Neuronal stem cell (in vitro differentiated cells): ENCODE measurements around the gene LUZP1.

ENCODE experiments used
- DNase-seq: peaks from one replicate; pipeline ENCODE4 v3.0.0-alpha.2; 2013; ENCODE audit warnings: low spot score
- H2AFZ ChIP-seq: one replicate; pipeline ENCODE4 v1.6.1; 2013; ENCODE audit warnings: mild to moderate bottlenecking, low read length, inconsistent platforms
- H2AK5ac ChIP-seq: 2 replicates; pipeline ENCODE4 v1.6.1; 2013; ENCODE audit warnings: low read depth, mild to moderate bottlenecking, inconsistent platforms, low read length, moderate library complexity, mixed read lengths
- H2BK120ac ChIP-seq: 2 replicates; pipeline ENCODE4 v1.6.1; 2013; ENCODE audit warnings: low read depth, mild to moderate bottlenecking, inconsistent platforms, low read length, moderate library complexity, mixed read lengths
- H2BK12ac ChIP-seq: one replicate; pipeline ENCODE4 v1.6.1; 2013; ENCODE audit warnings: low read length, inconsistent platforms
- H2BK15ac ChIP-seq: 2 replicates; pipeline ENCODE4 v1.6.1; 2013; ENCODE audit warnings: mild to moderate bottlenecking, low read length, inconsistent platforms, mixed read lengths
- H2BK5ac ChIP-seq: one replicate; pipeline ENCODE4 v1.6.1; 2013; ENCODE audit warnings: inconsistent platforms, mild to moderate bottlenecking, low read length, moderate library complexity
- H3K14ac ChIP-seq: one replicate; pipeline ENCODE4 v1.6.1; 2013; ENCODE audit warnings: low read length, inconsistent platforms
- H3K18ac ChIP-seq: 2 replicates; pipeline ENCODE4 v1.6.1; 2013; ENCODE audit warnings: low read length, inconsistent platforms
- H3K23ac ChIP-seq: 2 replicates; pipeline ENCODE4 v1.6.1; 2013; ENCODE audit warnings: low read depth, mild to moderate bottlenecking, mixed read lengths, low read length, inconsistent platforms; ENCODE audit not compliant: poor library complexity
- H3K27ac ChIP-seq: replicated peaks from 3 replicates; pipeline ENCODE4 v1.5.1; 2013; ENCODE audit warnings: low read length, inconsistent platforms
- H3K27me3 ChIP-seq, 3 experiments: 2 replicates each; pipeline ENCODE4 v1.6.1; 2013; ENCODE audit warnings: low read length in 3 of 3, mild to moderate bottlenecking in 2 of 3, inconsistent platforms in 1 of 3, low read depth in 1 of 3, mixed read lengths in 1 of 3, moderate library complexity in 1 of 3; ENCODE audit not compliant: control insufficient read depth in 3 of 3, insufficient read depth in 3 of 3
- H3K36me3 ChIP-seq, 2 donors: replicated peaks in 1 of 2; 2 replicates each; pipeline ENCODE4 v1.6.1; 2013; ENCODE audit warnings: low read length in 2 of 2; ENCODE audit not compliant: control insufficient read depth in 2 of 2, insufficient read depth in 2 of 2
- H3K4ac ChIP-seq: 2 replicates; pipeline ENCODE4 v1.6.1; 2013; ENCODE audit warnings: inconsistent platforms, mild to moderate bottlenecking, low read length, moderate library complexity
- H3K4me1 ChIP-seq, 2 donors: 1 replicate in 1 of 2; 2 replicates in 1 of 2; pipeline ENCODE4 v1.6.1; 2013; ENCODE audit warnings: low read length in 2 of 2, low read depth in 1 of 2; ENCODE audit not compliant: control insufficient read depth in 2 of 2, insufficient read depth in 1 of 2
- H3K4me2 ChIP-seq: one replicate; pipeline ENCODE4 v1.6.1; 2013; ENCODE audit warnings: mild to moderate bottlenecking, low read length, inconsistent platforms; ENCODE audit not compliant: insufficient read depth, poor library complexity, severe bottlenecking
- H3K4me3 ChIP-seq, 2 donors: 2 replicates each; pipeline ENCODE4 v1.5.1; 2013; ENCODE audit warnings: low read length in 2 of 2, mild to moderate bottlenecking in 2 of 2, inconsistent platforms in 1 of 2, moderate library complexity in 1 of 2
- H3K79me1 ChIP-seq: one replicate; pipeline ENCODE4 v1.6.1; 2013; ENCODE audit warnings: low read depth, mild to moderate bottlenecking, inconsistent platforms, low read length, moderate library complexity
- H3K9ac ChIP-seq: one replicate; pipeline ENCODE4 v1.6.1; 2013; ENCODE audit warnings: mild to moderate bottlenecking, low read depth, low read length, inconsistent platforms; ENCODE audit not compliant: poor library complexity
- H3K9me3 ChIP-seq, 2 donors: replicated peaks in 1 of 2; 2 replicates each; pipeline versions ENCODE3 to v1.6.1; 2013; ENCODE audit warnings: low read length in 2 of 2, mild to moderate bottlenecking in 2 of 2, inconsistent platforms in 1 of 2, low read depth in 1 of 2, mixed read lengths in 1 of 2, moderate library complexity in 1 of 2; ENCODE audit not compliant: control insufficient read depth in 2 of 2, insufficient read depth in 1 of 2
- H4K8ac ChIP-seq: one replicate; pipeline ENCODE4 v1.6.1; 2013; ENCODE audit warnings: low read depth, mild to moderate bottlenecking, inconsistent platforms, low read length, moderate library complexity
- H4K91ac ChIP-seq: one replicate; pipeline ENCODE4 v1.6.1; 2013; ENCODE audit warnings: low read length, low read depth, mild to moderate bottlenecking, inconsistent platforms; ENCODE audit not compliant: poor library complexity
- WGBS, 2 donors: extraction: QIAGEN DNeasy Blood & Tissue Kit; methylation state at CpG; one replicate each; pipeline ENCODE4 v1.1.7; 2013; ENCODE audit warnings: missing lambda C conversion rate in 2 of 2, mixed read lengths in 1 of 2; ENCODE audit not compliant: insufficient read length in 2 of 2, insufficient replicate concordance in 1 of 2; ENCODE audit errors: extremely low coverage in 2 of 2; 5-methylcytosine and 5-hydroxymethylcytosine counted together

The LUZP1 gene

GRCh38 chr1:23210963-23211362 lies 42.3 kb upstream of the LUZP1 start:
- H3K4me3 ChIP-seq: no peak overlapping the region
- no peak overlapping the region for H3K18ac ChIP-seq
- H2BK5ac ChIP-seq: no peak overlapping the region
- no peak for DNase-seq
- H3K4ac ChIP-seq: no peak overlapping the region
- no peak overlapping the region for H3K9ac ChIP-seq
- peaks cover 3 to 6% of the 10 kb centered on the region in 2 donors for H3K4me1 ChIP-seq
- H3K9me3 ChIP-seq: no peaks in the 10 kb centered on the region
- H4K91ac ChIP-seq: no peak overlapping the region
- H3K23ac ChIP-seq: no peak overlapping the region
- no CpG with 5 or more reads among the region's 2 CpGs for WGBS, 2 donors
- H3K79me1 ChIP-seq: no peaks in the 10 kb centered on the region
- H2BK120ac ChIP-seq: no peak overlapping the region
- H3K27me3 ChIP-seq: peaks cover 0 to 5% (median 0%) of the 10 kb centered on the region in 3 experiments
- no peak overlapping the region for H3K14ac ChIP-seq
- no peak overlapping the region for H3K27ac ChIP-seq
- H4K8ac ChIP-seq: no peak overlapping the region
- H2BK15ac ChIP-seq: no peak overlapping the region
- no peak overlapping the region for H2BK12ac ChIP-seq
- no peaks in the 10 kb centered on the region for H3K36me3 ChIP-seq
- no peak overlapping the region for H2AK5ac ChIP-seq
- no peak overlapping the region for H3K4me2 ChIP-seq
- H2AFZ ChIP-seq: no peak overlapping the region

- H3K27me3 ChIP-seq: no peaks in the 10 kb centered on the region
- no peak overlapping the region for H3K23ac ChIP-seq
- no peak overlapping the region for H2AK5ac ChIP-seq
- DNase-seq: no peak
- H2AFZ ChIP-seq: no peak overlapping the region
- H3K36me3 ChIP-seq: no peaks in the 10 kb centered on the region
- H3K27ac ChIP-seq: no peak overlapping the region
- no peaks in the 10 kb centered on the region for H3K79me1 ChIP-seq
- peaks cover under 1 to 2% of the 10 kb centered on the region in 2 donors for H3K4me1 ChIP-seq
- no peak overlapping the region for H3K4me3 ChIP-seq
- H3K4me2 ChIP-seq: no peak overlapping the region
- H2BK15ac ChIP-seq: no peak overlapping the region
- H2BK120ac ChIP-seq: no peak overlapping the region
- no CpG with 5 or more reads among the region's 6 CpGs for WGBS, 2 donors
- no peak overlapping the region for H4K8ac ChIP-seq
- no peak overlapping the region for H3K14ac ChIP-seq
- no peak overlapping the region for H3K4ac ChIP-seq
- H2BK5ac ChIP-seq: no peak overlapping the region
- H4K91ac ChIP-seq: no peak overlapping the region
- no peak overlapping the region for H2BK12ac ChIP-seq
- no peak overlapping the region for H3K9ac ChIP-seq
- no peaks in the 10 kb centered on the region for H3K9me3 ChIP-seq
- no peak overlapping the region for H3K18ac ChIP-seq
These were observed 41.7 kb upstream of the LUZP1 start for GRCh38 chr1:23210351-23210785.

- Histone ChIP-seq H3K79me1 (no peaks in the 10 kb centered on the region), H3K23ac (no peak overlapping the region), H3K4me3 (no peak overlapping the region), H2AK5ac (no peak overlapping the region), H3K36me3 (no peaks in the 10 kb centered on the region), H3K9ac (no peak overlapping the region), H3K27me3 (no peaks in the 10 kb centered on the region), H3K4ac (no peak overlapping the region), H2BK120ac (no peak overlapping the region), H2BK12ac (no peak overlapping the region), H3K4me1 (peaks cover 0 to 2% of the 10 kb centered on the region in 2 donors), H3K18ac (no peak overlapping the region), H3K27ac (no peak overlapping the region), H4K91ac (no peak overlapping the region), H2AFZ (no peak overlapping the region), H3K14ac (no peak overlapping the region), H3K4me2 (no peak overlapping the region), H2BK15ac (no peak overlapping the region), H3K9me3 (no peaks in the 10 kb centered on the region), H2BK5ac (no peak overlapping the region), H4K8ac (no peak overlapping the region)
- DNase-seq: no peak
- no CpG with 5 or more reads among the region's 4 CpGs for WGBS, 2 donors
These were observed 41.1 kb upstream of the LUZP1 start for GRCh38 chr1:23209770-23210169.

GRCh38 chr1:23208527-23208926 lies 39.9 kb upstream of the LUZP1 start:
- Histone ChIP-seq H3K14ac (no peak overlapping the region), H2BK12ac (no peak overlapping the region), H3K27ac (no peak overlapping the region), H2BK5ac (no peak overlapping the region), H4K91ac (no peak overlapping the region), H3K18ac (no peak overlapping the region), H3K27me3 (no peaks in the 10 kb centered on the region), H3K4ac (no peak overlapping the region), H3K4me1 (peaks cover 0 to 2% of the 10 kb centered on the region in 2 donors), H3K79me1 (no peaks in the 10 kb centered on the region), H3K4me2 (no peak overlapping the region), H2AK5ac (no peak overlapping the region), H3K23ac (no peak overlapping the region), H3K4me3 (no peak overlapping the region), H3K36me3 (no peaks in the 10 kb centered on the region), H4K8ac (no peak overlapping the region), H2AFZ (no peak overlapping the region), H3K9me3 (no peaks in the 10 kb centered on the region), H2BK15ac (no peak overlapping the region), H3K9ac (no peak overlapping the region), H2BK120ac (no peak overlapping the region)
- DNase-seq: no peak
- WGBS, 2 donors: no CpG with 5 or more reads among the region's 2 CpGs
